SJCRH30 (cell line): Measurements from ENCODE around the gene GADD45B. TPM values are rescaled to one million over a fixed set of nuclear protein-coding genes. Genes with fewer than 3 reads are reported as not detected.
A peak's percentile ranks its signal among the peaks of the same experiment; 100 is the strongest.

ENCODE experiments used
- DNase-seq, 2 experiments: peaks; one replicate each; pipeline ENCODE4 v3.0.0-alpha.2; 2015 to 2020
- H3K27ac ChIP-seq: fragments of 250-450 bp; sonication (Bioruptor Pico); 2 replicates; pipeline ENCODE4 v1.5.1; 2020; ENCODE audit warnings: mild to moderate bottlenecking, moderate library complexity
- H3K27me3 ChIP-seq: fragments of 250-450 bp; sonication (Bioruptor Pico); 2 replicates; pipeline ENCODE4 v1.5.1; 2020; ENCODE audit warnings: mild to moderate bottlenecking, moderate library complexity
- H3K36me3 ChIP-seq: fragments of 250-450 bp; sonication (Bioruptor Pico); 2 replicates; pipeline ENCODE4 v1.5.1; 2020; ENCODE audit warnings: mild to moderate bottlenecking, moderate library complexity
- H3K4me1 ChIP-seq: fragments of 250-450 bp; sonication (Bioruptor Pico); 2 replicates; pipeline ENCODE4 v1.5.1; 2020; ENCODE audit warnings: mild to moderate bottlenecking, moderate library complexity
- H3K4me3 ChIP-seq: fragments of 250-450 bp; sonication (Bioruptor Pico); 2 replicates; pipeline ENCODE4 v1.5.1; 2020; ENCODE audit warnings: mild to moderate bottlenecking, moderate library complexity
- H3K9me3 ChIP-seq: fragments of 250-450 bp; sonication (Bioruptor Pico); replicated peaks from 2 replicates; pipeline ENCODE4 v1.5.1; 2020; ENCODE audit warnings: mild to moderate bottlenecking, moderate library complexity
- total RNA-seq: library from RNA; depleted of rRNA; stranded (reverse); fragments of >200 nt; shearing (Covaris generic); gene quantifications from 2 replicates; pipeline ENCODE4 v1.2.3, GENCODE V29; 2014; rRNA removed

Gene GADD45B
- 2.6 and 2.8 TPM in 2 replicates for total RNA-seq

GRCh38 chr19:2475702-2476450 is at the start of gene GADD45B:
TSS of gene GADD45B (plus strand) at chr19:2476127. CDS start at chr19:2476359, 232 bp downstream.
- Histone ChIP-seq H3K27ac (peak within 1 kb of the TSS; percentile 37; the same call in 1 of the 2 replicates), H3K4me3 (peak within 1 kb of the TSS; percentile 76), H3K4me1 (no peaks in the 10 kb centered on the region), H3K27me3 (no peaks in the 10 kb centered on the region), H3K9me3 (no peaks in the 10 kb centered on the region), H3K36me3 (no peaks in the 10 kb centered on the region)
- peak; percentile 96 to 97 for DNase-seq

- Histone ChIP-seq H3K4me3 (peak overlapping the region; percentile 85), H3K9me3 (no peaks in the 10 kb centered on the region), H3K4me1 (0 out of 2 replicates have a peak, but pooled peaks cover 2% of the 10 kb centered on the region), H3K27ac (peak overlapping the region; percentile 98), H3K27me3 (no peaks in the 10 kb centered on the region), H3K36me3 (peaks cover 4% of the 10 kb centered on the region)
- DNase-seq = peak; percentile 59
Measured at GRCh38 chr19:2426611-2427428, 49.1 kb upstream of the GADD45B start.

GRCh38 chr19:2427429-2428320 is 48.3 kb upstream of the GADD45B start, which contains the start of gene TIMM13:
TSS of gene TIMM13 (minus strand) at chr19:2427586. CDS start at chr19:2427533, 53 bp downstream.
- no peaks in the 10 kb centered on the region for H3K9me3 ChIP-seq
- H3K27ac ChIP-seq = peak within 1 kb of the TSS; percentile 98
- H3K4me1 ChIP-seq = 0 out of 2 replicates have a peak, but pooled peaks cover 2% of the 10 kb centered on the region

GRCh38 chr19:2428321-2428690 is 47.6 kb upstream of the GADD45B start:
- Histone ChIP-seq H3K4me3 (no peak overlapping the region), H3K27me3 (no peaks in the 10 kb centered on the region), H3K27ac (no peak overlapping the region), H3K36me3 (peaks cover 4% of the 10 kb centered on the region), H3K9me3 (no peaks in the 10 kb centered on the region), H3K4me1 (0 out of 2 replicates have a peak, but pooled peaks cover 2% of the 10 kb centered on the region)
- DNase-seq = peak in 1 of 2 experiments; percentile 23

More at GRCh38 chr19:2427429-2428320, 48.3 kb upstream of the GADD45B start, which contains the start of gene TIMM13:
- DNase-seq = peak; percentile 95 to 96
- Histone ChIP-seq H3K27me3 (no peaks in the 10 kb centered on the region), H3K4me3 (peak within 1 kb of the TSS; percentile 85), H3K36me3 (peaks cover 4% of the 10 kb centered on the region)

- no peak overlapping the region for H3K27ac ChIP-seq
- no peak overlapping the region for H3K4me3 ChIP-seq
- H3K36me3 ChIP-seq = peaks cover 6% of the 10 kb centered on the region
- 0 out of 2 replicates have a peak, but pooled peaks cover 2% of the 10 kb centered on the region for H3K4me1 ChIP-seq
- H3K9me3 ChIP-seq = no peaks in the 10 kb centered on the region
- H3K27me3 ChIP-seq = no peaks in the 10 kb centered on the region
- DNase-seq = no peak
Measured at GRCh38 chr19:2428756-2429711, 46.9 kb upstream of the GADD45B start.

GRCh38 chr19:2429917-2430535 is 45.9 kb upstream of the GADD45B start:
- Histone ChIP-seq H3K4me1 (0 out of 2 replicates have a peak, but pooled peaks cover 2% of the 10 kb centered on the region), H3K27me3 (no peaks in the 10 kb centered on the region), H3K9me3 (no peaks in the 10 kb centered on the region), H3K27ac (no peak overlapping the region), H3K36me3 (peaks cover 11% of the 10 kb centered on the region), H3K4me3 (no peak overlapping the region)
- DNase-seq = no peak

GRCh38 chr19:2431318-2432055 is 44.4 kb upstream of the GADD45B start:
- peaks cover 13% of the 10 kb centered on the region for H3K36me3 ChIP-seq
- 0 out of 2 replicates have a peak, but pooled peaks cover 2% of the 10 kb centered on the region for H3K4me1 ChIP-seq
- H3K9me3 ChIP-seq = no peaks in the 10 kb centered on the region
- no peaks in the 10 kb centered on the region for H3K27me3 ChIP-seq
- no peak overlapping the region for H3K27ac ChIP-seq
- H3K4me3 ChIP-seq = no peak overlapping the region
- DNase-seq = no peak

- no peak overlapping the region for H3K4me3 ChIP-seq
- DNase-seq = no peak
- no peaks in the 10 kb centered on the region for H3K27me3 ChIP-seq
- peaks cover 13% of the 10 kb centered on the region for H3K36me3 ChIP-seq
- H3K4me1 ChIP-seq = 0 out of 2 replicates have a peak, but pooled peaks cover 2% of the 10 kb centered on the region
- H3K9me3 ChIP-seq = no peaks in the 10 kb centered on the region
- no peak overlapping the region for H3K27ac ChIP-seq
Measured at GRCh38 chr19:2432131-2432848, 43.6 kb upstream of the GADD45B start.

- no peak overlapping the region for H3K27ac ChIP-seq
- H3K36me3 ChIP-seq = peaks cover 21% of the 10 kb centered on the region
- no peaks in the 10 kb centered on the region for H3K4me1 ChIP-seq
- no peaks in the 10 kb centered on the region for H3K9me3 ChIP-seq
- no peak for DNase-seq
- no peaks in the 10 kb centered on the region for H3K27me3 ChIP-seq
- H3K4me3 ChIP-seq = no peak overlapping the region
Measured at GRCh38 chr19:2433854-2434253, 42.1 kb upstream of the GADD45B start.

GRCh38 chr19:2434267-2434666 is 41.7 kb upstream of the GADD45B start:
- Histone ChIP-seq H3K27me3 (no peaks in the 10 kb centered on the region), H3K27ac (no peak overlapping the region), H3K9me3 (no peaks in the 10 kb centered on the region), H3K36me3 (peaks cover 21% of the 10 kb centered on the region), H3K4me3 (no peak overlapping the region), H3K4me1 (no peaks in the 10 kb centered on the region)
- DNase-seq = no peak

- DNase-seq = no peak
- no peaks in the 10 kb centered on the region for H3K27me3 ChIP-seq
- H3K4me1 ChIP-seq = no peaks in the 10 kb centered on the region
- H3K4me3 ChIP-seq = no peak overlapping the region
- peaks cover 21% of the 10 kb centered on the region for H3K36me3 ChIP-seq
- no peak overlapping the region for H3K27ac ChIP-seq
- H3K9me3 ChIP-seq = no peaks in the 10 kb centered on the region
Measured at GRCh38 chr19:2434721-2435265, 41.1 kb upstream of the GADD45B start.

- no peak overlapping the region for H3K27ac ChIP-seq
- no peaks in the 10 kb centered on the region for H3K4me1 ChIP-seq
- H3K4me3 ChIP-seq = no peak overlapping the region
- no peaks in the 10 kb centered on the region for H3K9me3 ChIP-seq
- DNase-seq = no peak
- H3K27me3 ChIP-seq = no peaks in the 10 kb centered on the region
- H3K36me3 ChIP-seq = peaks cover 18% of the 10 kb centered on the region
Measured at GRCh38 chr19:2436384-2436783, 39.5 kb upstream of the GADD45B start.
